C1 segment of cervical spinal cord (tissue), 14 donors: ENCODE data around the gene LRRC63.
"Not testable (repeated sequence)": the region's sequence is repeated elsewhere in the genome, so short reads cannot be mapped to it uniquely, and the experiment has no call there.

ENCODE experiments used
- DNase-seq, 14 donors: peaks; one replicate each; lab custom pipeline; 2025; lab: John Stamatoyannopoulos, UW

The LRRC63 gene, protein sequence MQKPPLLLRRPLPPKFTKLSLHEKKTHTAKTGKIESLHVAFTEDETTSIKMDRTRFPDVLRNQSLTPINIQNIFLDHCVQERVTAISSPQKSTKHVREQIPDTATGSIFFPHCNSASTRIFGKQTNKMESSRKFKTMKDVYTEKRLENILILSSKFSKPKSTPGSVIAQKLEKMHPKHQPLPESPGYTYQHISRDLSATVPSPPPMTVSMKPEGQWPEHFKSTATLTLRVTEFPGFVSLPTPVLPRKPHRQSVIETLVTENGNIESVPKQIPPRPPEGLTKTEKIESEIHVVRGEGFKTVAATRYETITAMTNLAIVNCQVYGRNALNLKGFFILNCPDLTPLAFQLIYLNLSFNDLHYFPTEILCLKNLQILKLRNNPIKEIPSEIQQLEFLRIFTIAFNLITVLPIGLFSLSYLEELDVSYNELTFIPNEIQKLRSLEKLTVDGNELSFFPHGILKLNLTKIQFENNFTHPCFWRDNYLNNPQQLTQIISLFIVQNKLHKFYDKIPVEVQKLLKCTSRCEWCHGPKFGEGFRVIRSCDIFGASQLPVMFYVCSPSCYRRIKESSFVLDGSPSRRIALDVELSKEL

DNA sequence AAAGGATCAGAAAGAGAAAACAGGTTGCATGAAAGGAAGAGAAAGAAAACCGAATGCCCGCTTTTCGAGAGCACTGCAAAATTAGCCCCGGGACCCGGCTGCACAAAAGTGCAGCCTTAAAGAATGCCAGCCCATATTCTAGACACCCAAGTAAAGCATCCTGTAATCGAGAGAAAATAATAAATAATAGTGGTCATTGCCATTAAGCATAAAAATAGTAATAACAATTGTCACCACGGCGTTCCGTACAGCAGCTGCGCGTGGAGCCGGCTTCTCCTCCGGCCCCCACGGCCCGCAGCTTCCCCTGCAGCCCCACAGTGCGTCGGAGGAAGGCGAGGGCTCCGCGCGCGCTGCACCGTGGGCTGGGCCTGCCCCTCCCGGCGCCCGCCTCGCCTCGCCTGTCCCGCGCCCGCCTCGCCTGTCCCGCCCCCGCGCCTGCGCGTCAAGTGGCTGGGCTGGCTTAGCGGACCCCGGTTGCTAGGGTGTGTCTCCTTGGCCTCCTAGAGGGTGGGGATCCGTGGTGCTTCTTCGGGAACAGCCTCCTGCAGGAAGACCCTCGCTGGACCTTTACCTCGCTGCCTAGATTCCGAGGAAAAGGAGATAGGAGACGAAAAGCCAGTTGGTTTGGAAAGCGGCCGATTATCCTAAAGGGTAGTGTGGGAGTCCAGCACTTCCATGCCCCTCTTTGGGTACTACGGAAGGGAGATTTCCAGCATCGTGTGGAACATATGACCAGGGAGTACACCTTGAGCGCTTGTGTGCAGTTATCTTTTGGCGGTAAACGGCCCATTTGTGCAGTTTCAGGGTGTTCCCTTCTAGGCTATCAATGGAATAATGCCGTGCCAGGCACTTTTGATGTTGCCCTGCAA lies at the start of gene LRRC63:
TSS of gene LRRC63 (plus strand) at position 446 of the 869 bp plus-strand sequence. CDS start 1,107 bp downstream, outside the sequence.
- DNase-seq, result peak in 13 of 14 donors; percentile 1 to 91 (median 75)

DNA sequence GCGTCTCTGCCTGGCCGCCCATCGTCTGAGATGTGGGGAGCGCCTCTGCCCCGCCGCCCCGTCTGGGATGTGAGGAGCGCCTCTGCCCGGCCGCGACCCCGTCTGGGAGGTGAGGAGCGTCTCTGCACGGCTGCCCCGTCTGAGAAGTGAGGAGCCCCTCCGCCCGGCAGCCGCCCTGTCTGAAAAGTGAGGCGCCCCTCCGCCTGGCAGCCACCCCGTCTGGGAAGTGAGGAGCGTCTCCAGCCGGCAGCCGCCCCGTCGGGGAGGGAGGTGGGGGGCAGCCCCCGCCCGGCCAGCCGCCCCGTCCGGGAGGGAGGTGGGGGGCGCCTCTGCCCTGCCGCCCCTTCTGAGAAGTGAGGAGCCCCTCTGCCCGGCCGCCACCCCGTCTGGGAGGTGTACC lies 49.0 kb upstream of the LRRC63 start:
- DNase-seq, result not testable (repeated sequence)

- no peak for DNase-seq
These were observed 47.1 kb upstream of the LRRC63 start for GRCh38 chr13:46164661-46165060.

- no peak for DNase-seq
These were observed 46.1 kb upstream of the LRRC63 start for GRCh38 chr13:46165485-46166223.

- DNase-seq, result no peak
These were observed 45.5 kb upstream of the LRRC63 start for GRCh38 chr13:46166224-46166584.

GRCh38 chr13:46166947-46167610 lies 44.6 kb upstream of the LRRC63 start:
- DNase-seq, result no peak

DNA sequence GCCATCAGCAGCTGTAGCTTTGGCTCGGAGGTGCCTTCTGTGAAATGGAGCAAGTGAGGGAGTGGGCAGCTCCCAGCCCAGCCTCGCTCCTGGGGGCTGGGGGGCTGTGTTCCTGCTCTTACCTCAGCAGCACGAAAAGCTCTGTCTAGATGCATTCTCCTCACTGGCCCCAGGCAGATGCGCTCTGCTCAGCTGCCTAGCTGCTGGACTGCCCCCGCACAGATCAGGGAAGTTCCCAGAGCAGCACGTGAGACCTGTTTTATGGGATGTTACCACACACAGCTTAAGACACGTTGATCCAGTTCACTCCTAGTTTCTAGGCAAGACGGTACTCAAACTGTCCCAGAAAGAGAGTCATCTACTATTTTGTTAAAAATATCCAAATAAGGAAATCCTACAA lies 43.4 kb upstream of the LRRC63 start:
- peak in 1 of 14 donors; percentile 2 for DNase-seq

DNA sequence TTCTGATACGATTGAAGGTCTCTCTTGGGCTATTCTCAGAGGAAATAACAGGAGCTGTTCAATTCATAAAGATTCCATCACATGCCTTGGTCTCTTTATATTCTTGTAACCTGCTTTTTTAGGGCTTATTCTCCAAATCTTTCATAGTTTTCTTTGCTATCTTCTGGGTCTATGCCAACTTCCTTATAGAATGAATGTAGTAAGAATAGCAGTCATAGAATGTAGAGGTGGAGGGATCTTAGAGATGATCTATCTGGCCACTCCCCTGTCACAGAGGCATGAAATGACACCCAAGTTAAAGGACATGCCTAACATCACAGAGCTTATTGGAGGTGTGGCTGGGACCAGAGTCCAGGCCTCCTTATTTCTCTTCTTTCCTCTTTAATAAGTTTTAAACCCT lies 42.9 kb upstream of the LRRC63 start:
- DNase-seq, result no peak

DNA sequence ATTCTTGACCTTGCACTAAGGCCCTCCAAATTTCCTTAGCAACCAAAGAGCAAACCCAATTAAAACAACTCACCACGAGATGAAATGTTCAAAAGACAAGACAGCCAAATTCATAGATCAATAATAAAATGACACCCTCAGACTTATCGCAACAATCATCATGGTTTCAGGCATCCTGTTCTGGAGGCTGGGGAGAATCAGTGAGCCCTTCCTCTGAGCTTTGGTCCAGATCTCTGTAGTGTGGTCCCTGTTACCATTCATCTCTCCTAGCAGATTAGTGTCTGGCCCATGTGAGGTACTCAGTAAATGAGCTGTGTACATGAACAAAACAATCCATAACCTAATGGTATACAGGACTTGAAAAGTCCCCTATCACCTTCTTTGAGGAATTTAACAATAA lies 42.0 kb upstream of the LRRC63 start:
- DNase-seq, result no peak

GRCh38 chr13:46170268-46170667 lies 41.5 kb upstream of the LRRC63 start:
- peak in 1 of 14 donors; percentile 40 for DNase-seq

DNA sequence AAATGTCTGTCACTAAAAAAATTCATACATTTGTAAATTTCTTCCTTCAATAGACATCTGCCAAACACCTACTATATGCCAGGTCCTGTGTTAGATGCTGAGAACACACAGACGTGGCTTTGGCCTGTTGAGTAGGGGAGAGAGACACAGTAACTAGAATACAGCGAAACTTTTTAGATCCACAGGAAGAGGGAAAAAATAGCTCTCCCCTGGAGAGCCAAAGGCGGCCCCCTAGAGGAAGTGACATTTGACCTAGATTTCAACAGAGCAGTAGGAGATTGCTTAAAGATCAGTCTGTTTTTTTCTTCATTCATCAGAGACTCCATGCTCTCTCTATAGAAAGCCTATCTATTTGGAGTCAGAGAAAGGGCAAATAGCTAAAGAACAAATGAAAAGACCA lies 41.0 kb upstream of the LRRC63 start:
- DNase-seq, result no peak

GRCh38 chr13:46171217-46171616 lies 40.5 kb upstream of the LRRC63 start:
- no peak for DNase-seq

DNA sequence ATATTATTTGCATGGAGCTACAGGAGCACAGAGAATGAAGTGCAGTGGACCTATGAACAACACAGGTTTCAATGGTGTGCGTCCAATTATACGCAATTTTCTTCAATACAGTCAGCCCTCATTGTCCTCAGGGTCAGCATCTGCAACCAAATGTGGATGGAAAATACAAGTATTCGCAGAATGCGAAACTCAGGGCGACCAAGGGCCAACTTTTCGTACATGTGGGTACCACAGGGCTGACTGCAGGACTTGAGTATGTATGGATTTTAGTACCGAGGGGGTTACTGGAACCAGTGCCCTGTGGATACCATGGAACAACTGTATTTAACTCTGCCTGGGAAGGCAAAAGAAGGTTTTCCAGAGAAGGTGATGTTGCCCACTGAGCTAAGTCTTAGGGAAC lies 40.0 kb upstream of the LRRC63 start:
- DNase-seq, result no peak

GRCh38 chr13:46172531-46172991 lies 39.2 kb upstream of the LRRC63 start:
- DNase-seq, result peak in 1 of 14 donors; percentile 11

GRCh38 chr13:46173656-46174055 lies 38.1 kb upstream of the LRRC63 start:
- no peak for DNase-seq

DNA sequence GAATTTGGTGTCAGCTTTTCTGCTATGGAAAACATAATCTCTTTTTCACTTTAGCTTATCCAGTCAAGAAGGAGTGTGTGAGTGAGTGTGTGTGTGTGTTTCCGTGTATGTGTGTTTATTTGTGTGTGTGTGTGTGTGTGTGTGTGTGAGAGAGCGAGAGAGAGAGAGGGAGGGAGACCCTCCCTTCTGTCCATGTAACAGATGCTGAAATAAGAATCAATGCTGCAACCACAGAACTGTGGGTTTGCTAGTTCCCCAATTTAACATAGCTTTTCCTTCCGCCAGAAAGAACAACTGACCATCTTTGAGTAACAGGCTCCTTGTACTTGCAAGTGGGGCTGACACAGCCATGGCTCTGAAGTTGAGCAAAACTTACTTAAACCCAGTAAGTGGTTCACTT lies 35.0 kb upstream of the LRRC63 start:
- peak in 1 of 14 donors; percentile 20 for DNase-seq

- DNase-seq, result no peak
These were observed 33.6 kb upstream of the LRRC63 start for GRCh38 chr13:46178143-46178542.

- DNase-seq, result no peak
These were observed 32.9 kb upstream of the LRRC63 start for GRCh38 chr13:46178821-46179220.

- DNase-seq, result peak in 2 of 14 donors; percentile 4 to 32
These were observed 32.2 kb upstream of the LRRC63 start for GRCh38 chr13:46179491-46179908.

- DNase-seq, result no peak
These were observed 31.6 kb upstream of the LRRC63 start for GRCh38 chr13:46179969-46180763.
